ENCODE measurements around the gene PTPA. TPM values are rescaled to one million over a fixed set of nuclear protein-coding genes. Genes with fewer than 3 reads are reported as not detected.
A peak's percentile ranks its signal among the peaks of the same experiment; 100 is the strongest.

PTPA gene
- total and polyA plus RNA-seq, 2 experiments from 2014 or later: 60.9 to 72.3 TPM

DNA sequence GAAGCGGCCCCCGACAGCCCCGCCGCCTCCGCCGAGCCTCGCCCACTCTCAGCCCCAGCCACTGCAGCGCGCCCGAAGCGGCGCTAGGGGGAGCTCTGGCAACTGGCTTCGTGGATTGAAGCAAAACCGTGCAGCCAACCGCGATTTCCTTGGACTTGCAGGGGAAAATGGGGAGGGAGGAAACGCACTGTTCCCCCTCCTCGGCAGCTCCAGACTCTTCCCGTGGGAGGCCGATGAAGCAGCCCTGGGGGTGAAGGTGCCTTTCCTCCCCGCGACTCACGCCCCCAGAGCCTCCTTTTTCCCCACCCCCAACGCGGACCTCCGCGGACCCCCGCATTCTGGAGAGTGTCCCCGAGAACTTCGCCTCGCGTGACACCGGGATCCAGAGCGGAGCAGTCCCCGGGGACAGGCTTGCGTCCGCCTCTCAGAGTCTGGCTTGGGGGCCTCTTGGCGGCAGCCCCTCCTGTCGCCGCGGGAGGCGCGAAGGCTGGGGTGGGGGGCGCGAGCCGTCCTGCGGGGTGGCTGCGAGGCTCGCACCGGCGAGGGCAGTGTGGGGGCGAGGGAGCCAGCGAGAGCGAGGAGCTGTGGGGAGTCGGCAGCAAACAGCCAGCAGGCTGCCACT is 63.0 kb downstream of the PTPA start:
- peak overlapping the region; percentile 94 for H3K4me2 ChIP-seq
- peaks cover 15% of the 10 kb centered on the region for H3K4me1 ChIP-seq (ENCODE audit: insufficient read depth)
- H3K36me3 ChIP-seq (replicated peaks; ENCODE audit: insufficient read depth, low read depth): no peaks in the 10 kb centered on the region
- no peaks in the 10 kb centered on the region for H4K20me1 ChIP-seq (ENCODE audit: insufficient read depth, poor library complexity, severe bottlenecking)
- TF ChIP-seq CTCF (IDR thresholded peaks at IDR 0.05; ENCODE audit: poor library complexity) (peak; percentile 98), EZH2 (IDR thresholded peaks at IDR 0.05; ENCODE audit: borderline replicate concordance) (no peak)
- WGBS (ENCODE audit: low lambda C conversion rate, missing lambda C conversion rate): 1% methylated on average over 42 of the region's 55 CpGs
- H3K9me3 ChIP-seq (ENCODE audit: low read depth): no peaks in the 10 kb centered on the region
- peak overlapping the region; percentile 34 for H3K4me3 ChIP-seq
- H3K27ac ChIP-seq: peak overlapping the region; percentile 99
- peaks cover 14% of the 10 kb centered on the region for H3K79me2 ChIP-seq
- H3K27me3 ChIP-seq: no peaks in the 10 kb centered on the region
- H3K9me2 ChIP-seq (replicated peaks; ENCODE audit: insufficient read depth): no peaks in the 10 kb centered on the region
- DNase-seq (ENCODE audit: low spot score): peak; percentile 95
- H2AFZ ChIP-seq: peak overlapping the region; percentile 26

DNA sequence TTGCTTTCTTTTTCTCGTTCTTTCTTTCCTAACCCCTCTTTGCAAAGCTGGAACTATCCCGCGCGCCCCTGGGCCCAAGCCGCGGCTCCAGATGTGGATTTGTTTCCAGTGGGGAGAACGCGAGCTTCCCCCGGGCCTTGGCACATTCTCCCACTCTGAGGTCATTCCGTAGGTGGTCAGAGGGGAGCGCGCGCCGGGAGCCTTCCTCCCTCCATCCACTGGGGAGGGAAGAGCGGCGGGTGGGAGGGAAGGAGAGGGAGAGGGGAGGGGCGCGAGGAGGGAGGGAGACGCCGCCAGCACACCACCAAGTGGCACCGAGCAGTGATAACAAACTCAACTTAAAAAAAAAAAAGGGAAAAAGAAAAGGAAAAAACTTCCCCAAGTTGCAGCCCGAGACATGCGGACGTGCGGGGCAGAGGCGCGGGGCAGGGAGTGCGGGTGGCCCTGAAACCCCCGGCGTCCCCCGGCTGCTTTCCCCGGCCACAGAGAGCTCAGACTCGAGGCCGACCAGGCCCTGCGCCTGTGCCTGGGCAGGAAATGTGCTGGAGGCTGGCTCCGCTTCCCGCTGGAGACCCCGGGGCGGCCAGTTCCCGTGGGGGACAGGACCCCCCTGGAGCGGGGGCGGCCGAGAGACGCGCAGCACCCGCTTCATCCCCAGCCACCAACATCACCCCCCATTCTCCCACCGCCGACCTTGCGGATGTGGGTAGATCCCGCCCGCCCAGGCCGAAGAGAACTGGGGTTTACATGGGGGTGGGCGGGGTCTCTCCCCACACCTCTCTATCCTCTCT is 63.7 kb downstream of the PTPA start:
- no peaks in the 10 kb centered on the region for H3K9me2 ChIP-seq (replicated peaks; ENCODE audit: insufficient read depth)
- H3K36me3 ChIP-seq (replicated peaks; ENCODE audit: insufficient read depth, low read depth): no peaks in the 10 kb centered on the region
- H3K27me3 ChIP-seq: no peaks in the 10 kb centered on the region
- peaks cover 21% of the 10 kb centered on the region for H3K4me1 ChIP-seq (ENCODE audit: insufficient read depth)
- peak; percentile 94 for DNase-seq (ENCODE audit: low spot score)
- H4K20me1 ChIP-seq (ENCODE audit: insufficient read depth, poor library complexity, severe bottlenecking): no peaks in the 10 kb centered on the region
- TF ChIP-seq CTCF (IDR thresholded peaks at IDR 0.05; ENCODE audit: poor library complexity) (no peak), EZH2 (IDR thresholded peaks at IDR 0.05; ENCODE audit: borderline replicate concordance) (no peak), EZH2phosphoT487 (IDR thresholded peaks at IDR 0.05; ENCODE audit: low read depth, severe bottlenecking, unreplicated experiment) (no peak)
- H3K9me3 ChIP-seq (ENCODE audit: low read depth): no peaks in the 10 kb centered on the region
- peak overlapping the region; percentile 94 for H3K4me2 ChIP-seq
- H3K27ac ChIP-seq: peak overlapping the region; percentile 99
- peak overlapping the region; percentile 94 for H3K4me3 ChIP-seq
- WGBS (ENCODE audit: low lambda C conversion rate, missing lambda C conversion rate): 3% methylated on average over 36 of the region's 53 CpGs
- peaks cover 14% of the 10 kb centered on the region for H3K79me2 ChIP-seq
- H2AFZ ChIP-seq: no peak overlapping the region

GRCh38 chr9:129175515-129175824 is 64.3 kb downstream of the PTPA start:
- Histone ChIP-seq H2AFZ (no peak overlapping the region), H3K4me3 (peak overlapping the region; percentile 94), H3K36me3 (replicated peaks; ENCODE audit: insufficient read depth, low read depth) (no peaks in the 10 kb centered on the region), H3K9me2 (replicated peaks; ENCODE audit: insufficient read depth) (no peaks in the 10 kb centered on the region), H3K4me2 (peak overlapping the region; percentile 94), H3K27ac (peak overlapping the region; percentile 99), H3K9me3 (ENCODE audit: low read depth) (no peaks in the 10 kb centered on the region), H3K27me3 (no peaks in the 10 kb centered on the region), H3K79me2 (peaks cover 14% of the 10 kb centered on the region), H3K4me1 (ENCODE audit: insufficient read depth) (peaks cover 21% of the 10 kb centered on the region), H4K20me1 (ENCODE audit: insufficient read depth, poor library complexity, severe bottlenecking) (no peaks in the 10 kb centered on the region)
- no peak for DNase-seq (ENCODE audit: low spot score)
- WGBS (ENCODE audit: low lambda C conversion rate, missing lambda C conversion rate): 1% methylated on average over 10 of the region's 10 CpGs
- TF ChIP-seq EZH2phosphoT487 (IDR thresholded peaks at IDR 0.05; ENCODE audit: low read depth, severe bottlenecking, unreplicated experiment) (no peak), CTCF (IDR thresholded peaks at IDR 0.05; ENCODE audit: poor library complexity) (no peak), EZH2 (IDR thresholded peaks at IDR 0.05; ENCODE audit: borderline replicate concordance) (no peak)

Data from hepatocyte (in vitro differentiated cells).